Smooth muscle cell (in vitro differentiated cells): ENCODE data around the gene HESX1. TPM values are rescaled to one million over a fixed set of nuclear protein-coding genes. Genes with fewer than 3 reads are reported as not detected.
A peak's percentile ranks its signal among the peaks of the same experiment; 100 is the strongest.

Experiments used
- DNase-seq: peaks from one replicate; lab custom pipeline; 2025; ENCODE audit not compliant: unreplicated experiment; lab: John Stamatoyannopoulos, UW
- H2AFZ ChIP-seq: fragments of 200-600 bp; sonication (generic); 2 replicates; pipeline ENCODE4 v1.6.0; 2016; ENCODE audit warnings: antibody characterized with exemption, low read depth, mild to moderate bottlenecking
- H3F3A ChIP-seq: fragments of 200-600 bp; sonication (generic); 2 replicates; pipeline ENCODE4 v1.6.0; 2017; ENCODE audit warnings: antibody characterized with exemption, low read depth
- H3K27ac ChIP-seq: fragments of 200-600 bp; sonication (generic); 2 replicates; pipeline ENCODE4 v1.5.1; 2016; ENCODE audit warnings: low read depth, mild to moderate bottlenecking
- H3K27me3 ChIP-seq: fragments of 200-600 bp; sonication (generic); 2 replicates; pipeline ENCODE4 v1.6.1; 2016; ENCODE audit warnings: low read depth, mild to moderate bottlenecking
- H3K36me3 ChIP-seq: fragments of 200-600 bp; sonication (generic); 2 replicates; pipeline ENCODE4 v1.5.1; 2016; ENCODE audit warnings: low read depth
- H3K4me1 ChIP-seq: fragments of 200-600 bp; sonication (generic); 2 replicates; pipeline ENCODE4 v1.5.1; 2016; ENCODE audit warnings: low read depth
- H3K4me2 ChIP-seq: fragments of 200-600 bp; sonication (generic); 2 replicates; pipeline ENCODE4 v1.6.0; 2016; ENCODE audit warnings: mild to moderate bottlenecking
- H3K4me3 ChIP-seq: fragments of 200-600 bp; sonication (generic); 2 replicates; pipeline ENCODE4 v1.5.1; 2016; ENCODE audit warnings: mild to moderate bottlenecking
- H3K79me2 ChIP-seq: fragments of 200-600 bp; sonication (generic); 2 replicates; pipeline ENCODE4 v1.6.0; 2016; ENCODE audit warnings: low read depth, mild to moderate bottlenecking
- H3K9ac ChIP-seq: fragments of 200-600 bp; sonication (generic); 2 replicates; pipeline ENCODE4 v1.6.0; 2016; ENCODE audit warnings: low read depth
- H3K9me3 ChIP-seq: fragments of 200-600 bp; sonication (generic); replicated peaks from 2 replicates; pipeline ENCODE4 v1.5.1; 2016; ENCODE audit warnings: low read depth
- H4K20me1 ChIP-seq: fragments of 200-600 bp; sonication (generic); 2 replicates; pipeline ENCODE4 v1.6.0; 2016; ENCODE audit warnings: low read depth
- CTCF ChIP-seq: fragments of 200-600 bp; sonication (generic); IDR thresholded peaks from 2 replicates; pipeline ENCODE4 v1.5.1; 2017; ENCODE audit warnings: borderline replicate concordance, mild to moderate bottlenecking, antibody characterized with exemption; ENCODE audit not compliant: insufficient read depth, poor library complexity, severe bottlenecking
- WGBS: methylation state at CpG from one replicate; pipeline ENCODE4 v1.1.7; 2016; ENCODE audit warnings: low lambda C conversion rate; 5-methylcytosine and 5-hydroxymethylcytosine counted together
- polyA plus RNA-seq: library from polyadenylated mRNA; unstranded; fragments of >200 nt; fragmentation: Nextera tagmentation; extraction: Ambion mirVana; gene quantifications from 2 replicates; pipeline ENCODE4 v1.2.1, GENCODE V29; 2016
- total RNA-seq: library from RNA; depleted of rRNA; stranded (reverse); fragments of >200 nt; gene quantifications from 2 replicates; pipeline ENCODE4 v1.2.3, GENCODE V29; 2014

The HESX1 gene
- total and polyA plus RNA-seq, 2 experiments from 2014 or later: 2.1 TPM; not detected in 1

GRCh38 chr3:57170946-57171345 is 28.8 kb downstream of the HESX1 start:
- 94% methylated on average over 1 of the region's 1 CpG for whole genome bisulfite sequencing
- no peaks in the 10 kb centered on the region for H3K36me3 ChIP-seq
- H3K4me1 ChIP-seq: no peaks in the 10 kb centered on the region
- H3K27ac ChIP-seq: no peak overlapping the region
- TF ChIP-seq CTCF: no peak
- H2AFZ ChIP-seq: no peak overlapping the region
- no peaks in the 10 kb centered on the region for H3F3A ChIP-seq
- H3K4me2 ChIP-seq: no peak overlapping the region
- H3K79me2 ChIP-seq: no peaks in the 10 kb centered on the region
- H3K9ac ChIP-seq: no peak overlapping the region
- no peak for DNase-seq
- H3K4me3 ChIP-seq: no peak overlapping the region
- H3K27me3 ChIP-seq: no peaks in the 10 kb centered on the region
- no peaks in the 10 kb centered on the region for H4K20me1 ChIP-seq
- no peaks in the 10 kb centered on the region for H3K9me3 ChIP-seq

- H3K79me2 ChIP-seq: no peaks in the 10 kb centered on the region
- no peaks in the 10 kb centered on the region for H4K20me1 ChIP-seq
- no peaks in the 10 kb centered on the region for H3F3A ChIP-seq
- peak overlapping the region; percentile 76 for H3K4me2 ChIP-seq
- DNase-seq: peak; percentile 31
- peaks cover 5% of the 10 kb centered on the region for H3K4me1 ChIP-seq
- H3K9me3 ChIP-seq: no peaks in the 10 kb centered on the region
- no peaks in the 10 kb centered on the region for H3K36me3 ChIP-seq
- H3K4me3 ChIP-seq: peak overlapping the region; percentile 48
- H3K27ac ChIP-seq: no peak overlapping the region
- no peak overlapping the region for H3K9ac ChIP-seq
- peak; percentile 89 for TF ChIP-seq CTCF
- WGBS: 14% methylated on average over 40 of the region's 40 CpGs
- no peaks in the 10 kb centered on the region for H3K27me3 ChIP-seq
- H2AFZ ChIP-seq: peak overlapping the region; percentile 86
Observed at GRCh38 chr3:57169872-57170623, 29.7 kb downstream of the HESX1 start.

GRCh38 chr3:57169108-57169507 is 30.7 kb downstream of the HESX1 start:
- Histone ChIP-seq H3K4me2 (no peak overlapping the region), H3K4me1 (peaks cover 6% of the 10 kb centered on the region), H3K79me2 (no peaks in the 10 kb centered on the region), H3K4me3 (no peak overlapping the region), H3K9me3 (no peaks in the 10 kb centered on the region), H3K27me3 (no peaks in the 10 kb centered on the region), H3K36me3 (no peaks in the 10 kb centered on the region), H4K20me1 (no peaks in the 10 kb centered on the region), H3F3A (no peaks in the 10 kb centered on the region), H2AFZ (no peak overlapping the region), H3K9ac (no peak overlapping the region), H3K27ac (no peak overlapping the region)
- DNase-seq: no peak
- WGBS: 76% methylated on average over 3 of the region's 3 CpGs
- no peak for TF ChIP-seq CTCF

- H3K9me3 ChIP-seq: no peaks in the 10 kb centered on the region
- H3K4me1 ChIP-seq: peaks cover 11% of the 10 kb centered on the region
- H3K4me2 ChIP-seq: no peak overlapping the region
- H3K27me3 ChIP-seq: no peaks in the 10 kb centered on the region
- DNase-seq: no peak
- no peak overlapping the region for H3K27ac ChIP-seq
- H4K20me1 ChIP-seq: no peaks in the 10 kb centered on the region
- H3K4me3 ChIP-seq: no peak overlapping the region
- TF ChIP-seq CTCF: no peak
- no peaks in the 10 kb centered on the region for H3K79me2 ChIP-seq
- 76% methylated on average over 2 of the region's 2 CpGs for WGBS
- H3K36me3 ChIP-seq: no peaks in the 10 kb centered on the region
- H2AFZ ChIP-seq: no peak overlapping the region
- H3K9ac ChIP-seq: no peak overlapping the region
- H3F3A ChIP-seq: no peaks in the 10 kb centered on the region
Observed at GRCh38 chr3:57168151-57168550, 31.6 kb downstream of the HESX1 start.
